AG09319 (cell line): ENCODE data around the gene CTU2.

ENCODE experiments used
- DNase-seq: peaks from one replicate; pipeline ENCODE4 v3.0.0-alpha.2; 2010; ENCODE audit warnings: low read depth; ENCODE audit errors: extremely low read depth
- TF ChIP-seq, protein P1 (sequence below): IDR thresholded peaks from 2 replicates; pipeline ENCODE4 v1.5.1; 2011; ENCODE audit warnings: low read depth, mild to moderate bottlenecking, inconsistent platforms, low read length, moderate library complexity

Gene CTU2

DNA sequence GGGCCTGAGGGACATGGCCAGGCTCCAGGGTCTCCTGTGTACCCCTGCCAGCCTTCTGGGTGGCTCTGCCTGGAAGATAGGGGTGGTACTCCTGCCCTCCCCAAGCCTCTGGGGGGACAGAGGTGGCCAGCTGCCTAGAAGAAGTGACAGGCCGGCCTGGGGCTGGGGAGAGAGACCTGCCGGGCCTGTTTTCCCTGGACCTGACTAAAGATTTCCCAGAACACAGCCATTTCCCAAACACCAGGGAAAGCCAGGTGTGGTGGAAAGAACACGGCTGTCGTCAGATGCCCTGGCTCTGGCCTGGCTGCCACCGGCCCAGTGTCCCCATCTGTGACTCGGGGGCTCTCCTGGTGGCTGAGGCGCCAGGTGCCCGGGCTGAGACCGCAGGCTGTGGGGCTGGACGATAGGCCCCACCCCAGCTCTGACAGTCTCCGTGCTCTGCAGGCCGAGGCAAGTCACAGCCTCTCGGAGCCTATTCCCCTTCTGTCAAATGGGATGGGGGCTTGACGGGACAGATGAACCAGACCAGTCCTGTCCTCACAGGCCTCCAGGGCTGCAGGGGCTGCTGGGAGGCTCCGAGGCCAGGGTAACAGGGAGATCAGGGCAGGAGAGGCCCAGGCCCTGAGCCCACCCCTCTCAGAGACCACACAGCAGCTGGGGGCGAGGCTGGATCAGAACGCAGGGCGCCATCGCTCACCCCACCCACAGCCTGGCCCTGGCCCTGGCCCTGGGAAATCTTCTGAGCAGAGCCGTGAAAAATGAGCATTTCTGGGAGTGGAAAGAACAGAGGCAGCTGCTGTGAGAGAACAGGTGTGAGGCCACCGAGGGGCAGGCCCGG, 33.1 kb downstream of the CTU2 start:
- TF ChIP-seq, protein P1, sequence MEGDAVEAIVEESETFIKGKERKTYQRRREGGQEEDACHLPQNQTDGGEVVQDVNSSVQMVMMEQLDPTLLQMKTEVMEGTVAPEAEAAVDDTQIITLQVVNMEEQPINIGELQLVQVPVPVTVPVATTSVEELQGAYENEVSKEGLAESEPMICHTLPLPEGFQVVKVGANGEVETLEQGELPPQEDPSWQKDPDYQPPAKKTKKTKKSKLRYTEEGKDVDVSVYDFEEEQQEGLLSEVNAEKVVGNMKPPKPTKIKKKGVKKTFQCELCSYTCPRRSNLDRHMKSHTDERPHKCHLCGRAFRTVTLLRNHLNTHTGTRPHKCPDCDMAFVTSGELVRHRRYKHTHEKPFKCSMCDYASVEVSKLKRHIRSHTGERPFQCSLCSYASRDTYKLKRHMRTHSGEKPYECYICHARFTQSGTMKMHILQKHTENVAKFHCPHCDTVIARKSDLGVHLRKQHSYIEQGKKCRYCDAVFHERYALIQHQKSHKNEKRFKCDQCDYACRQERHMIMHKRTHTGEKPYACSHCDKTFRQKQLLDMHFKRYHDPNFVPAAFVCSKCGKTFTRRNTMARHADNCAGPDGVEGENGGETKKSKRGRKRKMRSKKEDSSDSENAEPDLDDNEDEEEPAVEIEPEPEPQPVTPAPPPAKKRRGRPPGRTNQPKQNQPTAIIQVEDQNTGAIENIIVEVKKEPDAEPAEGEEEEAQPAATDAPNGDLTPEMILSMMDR, result no peak
- DNase-seq, result no peak

DNA sequence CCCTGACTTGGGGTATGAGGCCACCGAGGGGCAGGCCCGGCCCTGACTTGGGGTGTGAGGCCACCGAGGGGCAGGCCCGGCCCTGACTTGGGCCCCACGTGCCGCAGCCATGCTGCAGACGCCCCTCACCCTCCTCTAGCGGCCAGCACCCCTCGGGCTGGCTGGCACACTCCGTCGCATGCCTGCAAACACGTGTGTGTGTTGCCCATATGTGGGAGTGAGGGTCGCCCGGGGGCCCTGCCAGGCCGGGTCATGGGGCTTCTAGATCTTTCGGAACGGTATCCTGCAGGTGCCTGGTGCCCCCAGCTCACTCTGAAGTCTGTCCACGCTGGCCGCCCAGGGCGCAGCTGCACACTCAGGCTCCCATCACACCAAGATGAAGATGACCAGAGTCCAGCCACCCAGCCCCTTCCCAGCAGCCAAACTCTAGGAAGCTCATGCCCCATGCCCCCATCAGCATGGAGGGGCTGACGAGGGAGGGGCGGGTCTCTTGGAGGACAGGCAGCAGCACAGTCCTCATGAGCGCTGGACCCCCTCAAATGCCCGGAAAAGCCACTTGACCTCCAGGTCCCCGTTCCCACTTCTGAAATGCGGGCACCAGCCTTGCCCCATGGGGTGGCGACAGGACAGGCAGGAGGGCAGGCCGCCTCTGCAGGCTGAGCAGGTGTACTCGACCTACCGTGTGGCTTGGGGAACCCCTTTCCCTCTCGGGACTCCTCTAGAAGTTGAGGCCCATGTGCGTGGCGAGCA, 33.8 kb downstream of the CTU2 start:
- no peak for DNase-seq
- TF ChIP-seq, protein P1, result no peak

DNA sequence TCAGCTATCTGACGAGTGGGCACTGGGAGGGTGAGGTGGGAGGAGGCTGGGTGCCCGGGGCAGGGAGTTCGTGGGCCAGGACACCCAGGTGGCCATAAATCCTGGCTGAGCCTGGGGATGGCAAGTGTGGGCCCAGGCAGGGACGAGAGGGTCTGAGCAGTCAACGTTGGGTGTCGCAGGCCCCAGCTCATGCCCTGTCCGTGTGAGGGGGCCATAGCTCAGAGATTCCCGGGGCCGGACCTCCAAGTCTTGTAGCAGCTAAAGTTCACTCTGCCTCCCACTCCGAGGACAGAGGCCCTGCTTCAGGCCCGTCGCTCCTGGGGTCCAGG, 34.4 kb downstream of the CTU2 start:
- TF ChIP-seq, protein P1, result no peak

DNA sequence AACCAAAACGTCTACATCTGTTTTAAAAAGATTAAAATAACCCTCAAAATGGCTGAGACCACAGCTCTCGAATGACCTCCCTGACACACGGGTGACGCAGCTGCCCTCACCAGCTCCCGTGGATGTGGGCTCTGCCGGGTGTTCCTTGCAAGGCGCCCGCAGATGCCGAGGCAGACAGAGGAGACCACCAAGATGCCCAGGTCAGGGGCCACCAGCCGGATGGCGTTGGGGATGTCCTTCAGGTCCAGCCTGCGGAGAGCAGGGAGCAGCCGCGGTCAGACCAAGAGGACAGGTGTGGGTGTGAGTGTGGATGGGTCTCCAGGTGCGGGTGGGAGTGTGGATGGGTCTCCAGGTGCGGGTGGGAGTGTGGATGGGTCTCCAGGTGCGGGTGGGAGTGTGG, 35.1 kb downstream of the CTU2 start:
- TF ChIP-seq, protein P1, result no peak
- no peak for DNase-seq

More for the DNA sequence above, 34.4 kb downstream of the CTU2 start:
- DNase-seq, result no peak

DNA sequence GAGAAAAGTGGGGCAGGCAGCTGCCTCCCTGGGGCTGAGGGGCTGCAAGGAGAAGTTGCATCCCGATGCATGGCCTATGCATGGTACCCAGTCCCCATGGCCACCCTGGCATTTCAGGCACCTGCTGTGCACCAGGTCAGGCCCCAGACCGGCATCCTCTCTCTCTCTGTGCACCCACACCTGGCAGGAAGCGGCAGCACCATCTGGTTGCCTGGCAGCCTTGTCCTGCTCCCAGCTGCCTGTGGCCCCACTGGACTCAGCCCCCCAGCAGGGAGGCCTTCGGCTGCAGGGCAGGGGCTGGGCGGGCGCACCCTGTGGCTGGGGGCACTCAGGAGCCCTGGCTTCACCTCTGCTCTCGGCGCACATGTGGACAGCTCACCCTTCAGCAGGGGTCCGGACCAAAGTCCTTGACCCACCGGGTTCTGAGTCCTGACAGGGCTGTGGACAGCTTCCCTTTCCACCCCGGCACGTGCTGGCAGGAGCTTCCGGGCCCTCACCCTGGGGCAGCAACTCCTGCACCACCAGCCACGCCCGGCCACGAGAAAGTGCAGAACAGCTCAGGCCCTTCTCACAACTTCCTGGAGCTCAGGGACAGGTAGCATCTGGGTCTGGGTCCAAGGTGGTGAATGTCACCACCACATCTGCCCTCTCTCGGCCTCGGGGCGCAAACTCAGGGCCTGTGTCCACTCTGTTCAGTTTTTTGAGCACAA, 36.7 kb downstream of the CTU2 start:
- TF ChIP-seq, protein P1, result no peak

DNA sequence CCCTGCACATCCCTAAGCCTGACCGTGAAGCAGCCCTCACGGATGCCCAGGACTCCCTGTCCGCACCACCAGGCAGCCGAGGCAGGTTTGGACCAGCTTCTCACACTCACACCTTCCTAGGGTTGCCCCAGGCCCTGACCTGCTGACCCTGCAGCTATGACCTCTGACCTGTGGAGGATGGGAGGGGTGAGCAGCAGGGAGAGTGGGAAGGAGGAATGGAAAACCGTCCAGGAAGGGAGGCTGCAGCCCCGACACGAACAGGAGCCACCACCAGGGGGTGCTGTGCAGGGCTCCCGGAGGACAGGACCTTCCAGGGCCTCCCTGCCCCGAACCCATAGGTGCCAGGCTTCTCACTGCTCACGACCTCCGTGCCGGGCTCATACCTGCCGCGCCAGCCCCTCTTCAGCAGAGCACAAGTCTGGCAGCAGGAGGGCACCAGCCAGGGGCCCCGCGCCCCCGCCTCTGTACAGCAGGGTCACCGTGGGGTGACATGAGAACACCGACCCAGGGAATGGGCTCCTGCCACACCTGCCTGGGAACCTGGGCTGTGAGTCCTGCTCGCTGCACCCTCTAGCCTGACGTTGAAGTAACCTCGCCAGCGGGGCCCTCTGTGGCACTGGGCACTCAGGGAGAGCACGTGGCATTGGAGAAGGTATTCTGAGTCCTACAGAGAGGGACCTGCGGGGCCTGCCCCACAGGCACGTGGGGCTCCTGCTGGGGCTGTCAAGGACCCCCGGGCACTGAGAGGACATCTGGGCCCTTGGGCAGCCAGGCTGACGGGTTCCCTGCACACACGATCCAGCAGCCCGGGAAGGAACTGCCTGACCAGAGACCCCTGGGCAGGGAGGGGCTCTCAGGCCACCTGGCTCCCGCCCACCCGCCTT, 37.6 kb downstream of the CTU2 start:
- TF ChIP-seq, protein P1, result peak; percentile 82
- peak; percentile 16 for DNase-seq

More for the DNA sequence above, 36.7 kb downstream of the CTU2 start:
- no peak for DNase-seq
